A673 (cell line): ENCODE results near the gene TSPYL1.

Source experiments
- EZH2 ChIP-seq: fragments of 200-600 bp; sonication (generic); IDR thresholded peaks from 2 replicates; pipeline ENCODE4 v1.6.1; 2017; ENCODE audit warnings: borderline replicate concordance, low read depth, mild to moderate bottlenecking, mixed read lengths, antibody characterized with exemption, low read length; ENCODE audit not compliant: poor library complexity, severe bottlenecking
- TF ChIP-seq, protein P1 (sequence below): fragments of 300-800, 200-600 bp; sonication (generic); conservative IDR thresholded peaks from 2 replicates; pipeline ENCODE4 v1.5.1; 2017; ENCODE audit warnings: low read depth, mild to moderate bottlenecking, antibody characterized with exemption, low read length, moderate library complexity, mixed read lengths

GRCh38 chr6:116263353-116263752 is 16.4 kb downstream of the TSPYL1 start:
- TF ChIP-seq, protein P1, sequence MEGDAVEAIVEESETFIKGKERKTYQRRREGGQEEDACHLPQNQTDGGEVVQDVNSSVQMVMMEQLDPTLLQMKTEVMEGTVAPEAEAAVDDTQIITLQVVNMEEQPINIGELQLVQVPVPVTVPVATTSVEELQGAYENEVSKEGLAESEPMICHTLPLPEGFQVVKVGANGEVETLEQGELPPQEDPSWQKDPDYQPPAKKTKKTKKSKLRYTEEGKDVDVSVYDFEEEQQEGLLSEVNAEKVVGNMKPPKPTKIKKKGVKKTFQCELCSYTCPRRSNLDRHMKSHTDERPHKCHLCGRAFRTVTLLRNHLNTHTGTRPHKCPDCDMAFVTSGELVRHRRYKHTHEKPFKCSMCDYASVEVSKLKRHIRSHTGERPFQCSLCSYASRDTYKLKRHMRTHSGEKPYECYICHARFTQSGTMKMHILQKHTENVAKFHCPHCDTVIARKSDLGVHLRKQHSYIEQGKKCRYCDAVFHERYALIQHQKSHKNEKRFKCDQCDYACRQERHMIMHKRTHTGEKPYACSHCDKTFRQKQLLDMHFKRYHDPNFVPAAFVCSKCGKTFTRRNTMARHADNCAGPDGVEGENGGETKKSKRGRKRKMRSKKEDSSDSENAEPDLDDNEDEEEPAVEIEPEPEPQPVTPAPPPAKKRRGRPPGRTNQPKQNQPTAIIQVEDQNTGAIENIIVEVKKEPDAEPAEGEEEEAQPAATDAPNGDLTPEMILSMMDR: no peak
- no peak for TF ChIP-seq EZH2
